Measurements from ENCODE around the gene FOXD4.
"Not testable (repeated sequence)": the region's sequence is repeated elsewhere in the genome, so short reads cannot be mapped to it uniquely, and the experiment has no call there.

The FOXD4 gene

GRCh38 chr9:109540-109939, 8.7 kb downstream of the FOXD4 start:
- not testable (repeated sequence) for H3K4me1 Mint-ChIP-seq (ENCODE audit: low read depth in 2 of 2); DNase-seq; H3K36me3 Mint-ChIP-seq (ENCODE audit: insufficient read depth); ATAC-seq (replicated peaks); H3K4me3 Mint-ChIP-seq; H3K9me3 Mint-ChIP-seq; H3K27ac Mint-ChIP-seq
- peaks cover 40 to 47% of the 10 kb centered on the region in 2 donors for H3K27me3 Mint-ChIP-seq

- ATAC-seq (replicated peaks); H3K4me3 Mint-ChIP-seq; H3K4me1 Mint-ChIP-seq (ENCODE audit: low read depth in 2 of 2); H3K27ac Mint-ChIP-seq; H3K9me3 Mint-ChIP-seq; H3K36me3 Mint-ChIP-seq (ENCODE audit: insufficient read depth); DNase-seq: not testable (repeated sequence)
- H3K27me3 Mint-ChIP-seq: peaks cover 39 to 41% of the 10 kb centered on the region in 2 donors
These were observed 9.3 kb downstream of the FOXD4 start for GRCh38 chr9:108742-109495.

- not testable (repeated sequence) for H3K4me3 Mint-ChIP-seq; ATAC-seq (replicated peaks); H3K9me3 Mint-ChIP-seq; DNase-seq; H3K27ac Mint-ChIP-seq; H3K36me3 Mint-ChIP-seq (ENCODE audit: insufficient read depth); H3K4me1 Mint-ChIP-seq (ENCODE audit: low read depth in 2 of 2)
- H3K27me3 Mint-ChIP-seq: peaks cover 39 to 49% of the 10 kb centered on the region in 2 donors
These were observed 12.2 kb downstream of the FOXD4 start for GRCh38 chr9:105991-106390.

- not testable (repeated sequence) for H3K4me3 Mint-ChIP-seq; ATAC-seq (replicated peaks); DNase-seq; H3K36me3 Mint-ChIP-seq (ENCODE audit: insufficient read depth); H3K9me3 Mint-ChIP-seq; H3K27ac Mint-ChIP-seq; H3K4me1 Mint-ChIP-seq (ENCODE audit: low read depth in 2 of 2)
- peaks cover 2 to 11% of the 10 kb centered on the region in 2 donors for H3K27me3 Mint-ChIP-seq
These were observed 17.8 kb downstream of the FOXD4 start for GRCh38 chr9:100430-100829.

GRCh38 chr9:99867-100266, 18.4 kb downstream of the FOXD4 start:
- H3K4me3 Mint-ChIP-seq; H3K27ac Mint-ChIP-seq; H3K4me1 Mint-ChIP-seq (ENCODE audit: low read depth in 2 of 2); H3K36me3 Mint-ChIP-seq (ENCODE audit: insufficient read depth); H3K9me3 Mint-ChIP-seq; DNase-seq; ATAC-seq (replicated peaks); H3K27me3 Mint-ChIP-seq: not testable (repeated sequence)

- not testable (repeated sequence) for DNase-seq; H3K27me3 Mint-ChIP-seq; H3K36me3 Mint-ChIP-seq (ENCODE audit: insufficient read depth); H3K27ac Mint-ChIP-seq; ATAC-seq (replicated peaks); H3K4me3 Mint-ChIP-seq; H3K9me3 Mint-ChIP-seq; H3K4me1 Mint-ChIP-seq (ENCODE audit: low read depth in 2 of 2)
These were observed 19.4 kb downstream of the FOXD4 start for GRCh38 chr9:98775-99174.

- not testable (repeated sequence) for H3K4me1 Mint-ChIP-seq (ENCODE audit: low read depth in 2 of 2); H3K4me3 Mint-ChIP-seq; H3K27me3 Mint-ChIP-seq; ATAC-seq (replicated peaks); H3K9me3 Mint-ChIP-seq; H3K36me3 Mint-ChIP-seq (ENCODE audit: insufficient read depth); DNase-seq; H3K27ac Mint-ChIP-seq
These were observed 23.2 kb downstream of the FOXD4 start for GRCh38 chr9:94992-95391.

- not testable (repeated sequence) for H3K36me3 Mint-ChIP-seq (ENCODE audit: insufficient read depth); H3K9me3 Mint-ChIP-seq; H3K4me3 Mint-ChIP-seq; H3K27me3 Mint-ChIP-seq; DNase-seq; H3K4me1 Mint-ChIP-seq (ENCODE audit: low read depth in 2 of 2); ATAC-seq (replicated peaks); H3K27ac Mint-ChIP-seq
These were observed 23.9 kb downstream of the FOXD4 start for GRCh38 chr9:94323-94722.

GRCh38 chr9:93909-94308, 24.3 kb downstream of the FOXD4 start:
- not testable (repeated sequence) for H3K9me3 Mint-ChIP-seq; H3K36me3 Mint-ChIP-seq (ENCODE audit: insufficient read depth); H3K4me3 Mint-ChIP-seq; H3K27ac Mint-ChIP-seq; ATAC-seq (replicated peaks); H3K4me1 Mint-ChIP-seq (ENCODE audit: low read depth in 2 of 2); H3K27me3 Mint-ChIP-seq; DNase-seq

- H3K27me3 Mint-ChIP-seq; H3K4me3 Mint-ChIP-seq; ATAC-seq (replicated peaks); DNase-seq; H3K36me3 Mint-ChIP-seq (ENCODE audit: insufficient read depth); H3K9me3 Mint-ChIP-seq; H3K27ac Mint-ChIP-seq; H3K4me1 Mint-ChIP-seq (ENCODE audit: low read depth in 2 of 2): not testable (repeated sequence)
These were observed 27.4 kb downstream of the FOXD4 start for GRCh38 chr9:90851-91250.

GRCh38 chr9:88396-89037, 29.7 kb downstream of the FOXD4 start:
- not testable (repeated sequence) for H3K4me1 Mint-ChIP-seq (ENCODE audit: low read depth in 2 of 2); H3K27me3 Mint-ChIP-seq; H3K4me3 Mint-ChIP-seq; DNase-seq; H3K36me3 Mint-ChIP-seq (ENCODE audit: insufficient read depth); H3K27ac Mint-ChIP-seq; H3K9me3 Mint-ChIP-seq
- peak; percentile 93 for ATAC-seq (replicated peaks)

- H3K4me1 Mint-ChIP-seq (ENCODE audit: low read depth in 2 of 2); ATAC-seq (replicated peaks); H3K27me3 Mint-ChIP-seq; H3K36me3 Mint-ChIP-seq (ENCODE audit: insufficient read depth); H3K9me3 Mint-ChIP-seq; H3K4me3 Mint-ChIP-seq; H3K27ac Mint-ChIP-seq; DNase-seq: not testable (repeated sequence)
These were observed 30.4 kb downstream of the FOXD4 start for GRCh38 chr9:87860-88259.

- not testable (repeated sequence) for H3K9me3 Mint-ChIP-seq; H3K27ac Mint-ChIP-seq; H3K4me1 Mint-ChIP-seq (ENCODE audit: low read depth in 2 of 2); H3K36me3 Mint-ChIP-seq (ENCODE audit: insufficient read depth); H3K4me3 Mint-ChIP-seq; ATAC-seq (replicated peaks); DNase-seq; H3K27me3 Mint-ChIP-seq
These were observed 31.1 kb downstream of the FOXD4 start for GRCh38 chr9:87105-87504.

GRCh38 chr9:86697-87096, 31.5 kb downstream of the FOXD4 start:
- not testable (repeated sequence) for H3K9me3 Mint-ChIP-seq; H3K36me3 Mint-ChIP-seq (ENCODE audit: insufficient read depth); DNase-seq; H3K4me1 Mint-ChIP-seq (ENCODE audit: low read depth in 2 of 2); ATAC-seq (replicated peaks); H3K27ac Mint-ChIP-seq; H3K4me3 Mint-ChIP-seq; H3K27me3 Mint-ChIP-seq
